GM18505 (cell line): ENCODE measurements around the gene MBD4.

Experiments
- ATAC-seq: cut with Tn5 transposase; IDR thresholded peaks from one replicate; pipeline ENCODE4 v1.9.1; 2021; ENCODE audit not compliant: unreplicated experiment
- POLR2A ChIP-seq: IDR thresholded peaks from 4 replicates; pipeline ENCODE4 v1.6.1; 2011; ENCODE audit warnings: borderline replicate concordance; ENCODE audit not compliant: insufficient read depth, insufficient read length; ENCODE audit errors: extremely low read depth

MBD4 gene

DNA sequence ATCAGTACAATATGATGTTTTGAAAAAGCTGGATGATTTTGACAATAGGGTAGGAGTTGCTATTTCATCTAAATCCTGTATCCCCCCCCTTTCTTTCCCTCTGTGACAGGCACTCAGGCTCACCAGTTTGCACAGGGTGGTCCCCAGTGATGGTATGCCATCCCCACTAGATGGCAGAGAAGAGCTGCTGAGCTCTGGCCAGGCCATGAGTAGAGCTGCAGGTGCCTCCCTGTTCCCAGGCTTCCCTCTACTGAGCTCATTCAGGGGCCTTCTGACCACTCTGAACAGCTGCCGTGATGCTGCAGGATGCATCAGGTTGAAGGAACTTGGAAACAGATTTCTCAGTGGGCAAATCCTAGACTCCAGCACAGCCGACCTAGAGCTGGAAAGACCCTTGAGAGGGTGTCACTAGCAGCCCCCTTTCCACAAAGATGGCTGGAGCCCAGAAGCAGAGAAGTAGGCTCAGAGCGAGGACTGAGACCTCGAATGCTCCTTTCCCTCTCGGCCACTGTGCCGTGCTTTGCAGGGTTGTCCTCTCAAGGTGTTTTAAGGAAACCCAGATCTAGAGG lies 56.4 kb downstream of the MBD4 start:
- no peak for TF ChIP-seq POLR2A
- ATAC-seq = peak; percentile 70

DNA sequence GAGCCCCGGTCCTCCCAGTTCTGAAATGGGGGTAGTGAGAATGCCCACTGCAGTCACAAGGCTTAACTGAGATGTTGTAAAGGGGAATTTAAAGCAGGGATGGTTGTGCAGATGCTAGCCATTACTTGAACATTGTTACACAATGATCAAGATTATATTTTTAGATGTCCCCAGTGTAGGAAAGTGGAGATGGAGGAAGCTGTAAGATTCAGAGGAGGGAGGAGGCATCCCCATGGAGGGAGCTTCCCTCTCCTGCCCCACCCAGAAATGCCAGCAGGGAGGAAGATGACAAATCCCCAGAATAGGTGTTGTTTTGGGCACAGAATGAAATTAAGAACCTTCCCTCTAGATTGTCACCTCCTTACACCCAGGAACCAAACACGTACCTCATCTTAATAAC lies 57.4 kb downstream of the MBD4 start:
- no peak for TF ChIP-seq POLR2A
- ATAC-seq = no peak
